ENCODE data around the gene TTI1. TPM values are rescaled to one million over a fixed set of nuclear protein-coding genes. Genes with fewer than 3 reads are reported as not detected.

TTI1 gene
- total and polyA plus RNA-seq, 5 experiments from 2014 or later = 10.0 to 27.1 (median 15.3) TPM

- no peaks in the 10 kb centered on the region for H3K9me3 Mint-ChIP-seq
- peaks cover 8 to 31% (median 21%) of the 10 kb centered on the region in 4 donors for H3K4me1 Mint-ChIP-seq
- H3K27me3 Mint-ChIP-seq = no peaks in the 10 kb centered on the region
- peak overlapping the region; percentile 37 to 89 (median 80) for H3K27ac Mint-ChIP-seq
- DNase-seq = peak in 6 of 10 donors; percentile 11 to 34 (median 22)
- ATAC-seq = peak in 1 of 2 donors; percentile 87
- POLR2A ChIA-PET = no interaction called here
- peaks cover 6 to 66% (median 28%) of the 10 kb centered on the region in 3 donors for H3K36me3 Mint-ChIP-seq
- H3K4me3 Mint-ChIP-seq = peak overlapping the region in 2 of 10 donors; percentile 42 to 67
These were observed 42.6 kb downstream of the TTI1 start for GRCh38 chr20:37990571-37991151.

DNA sequence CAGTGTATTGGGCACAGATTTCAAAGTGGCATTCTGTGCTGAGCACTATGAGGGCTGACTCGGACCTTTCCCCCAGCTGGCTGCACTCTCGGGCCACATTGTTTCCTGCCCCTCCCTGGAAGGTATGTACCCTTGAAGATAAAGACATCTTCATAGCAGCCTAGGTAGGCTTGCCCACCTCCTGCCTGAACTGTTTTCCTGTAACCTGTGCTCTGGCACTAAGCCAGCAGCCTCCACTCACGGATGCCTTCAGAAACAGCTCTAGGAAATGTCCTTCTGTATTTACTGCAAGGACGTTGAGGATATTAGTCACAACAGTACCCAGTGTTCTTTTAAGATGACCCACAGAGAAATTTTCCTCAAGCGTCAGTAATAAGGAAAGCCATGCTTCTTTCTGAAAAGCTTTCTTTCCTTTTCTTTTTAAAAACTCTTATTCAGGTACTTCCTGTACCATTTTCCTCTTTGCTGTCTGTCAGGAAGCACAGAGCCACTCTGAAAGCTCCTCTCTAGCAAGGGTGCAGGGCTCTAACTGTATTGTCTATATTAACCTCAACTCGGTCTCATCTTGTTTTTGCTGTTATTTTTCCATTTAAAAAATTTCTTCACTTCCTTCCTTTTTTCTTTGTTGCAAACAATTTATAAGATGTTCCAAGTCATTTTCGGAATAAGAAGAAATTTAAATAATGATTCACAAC is 43.5 kb downstream of the TTI1 start:
- DNase-seq (no peak), ATAC-seq (no peak)
- H3K27me3 Mint-ChIP-seq = no peaks in the 10 kb centered on the region
- POLR2A ChIA-PET = no interaction called here
- peaks cover 2 to 67% (median 24%) of the 10 kb centered on the region in 3 donors for H3K36me3 Mint-ChIP-seq
- peak overlapping the region in 4 of 10 donors; percentile 30 to 56 (median 40) for H3K4me3 Mint-ChIP-seq
- peak overlapping the region in 9 of 10 donors; percentile 18 to 85 (median 71) for H3K27ac Mint-ChIP-seq
- H3K9me3 Mint-ChIP-seq = no peaks in the 10 kb centered on the region
- peaks cover 9 to 31% (median 21%) of the 10 kb centered on the region in 4 donors for H3K4me1 Mint-ChIP-seq

GRCh38 chr20:37988306-37988954 is 44.8 kb downstream of the TTI1 start:
- Mint-ChIP-seq H3K9me3 (no peaks in the 10 kb centered on the region), H3K27ac (peak overlapping the region in 3 of 10 donors; percentile 20 to 78 (median 48)), H3K36me3 (peaks cover 0 to 71% (median 20%) of the 10 kb centered on the region in 3 donors), H3K27me3 (no peaks in the 10 kb centered on the region), H3K4me3 (no peak overlapping the region), H3K4me1 (peaks cover 9 to 28% (median 21%) of the 10 kb centered on the region in 4 donors)
- no peak for ATAC-seq
- POLR2A ChIA-PET = no interaction called here
- no peak for DNase-seq

DNA sequence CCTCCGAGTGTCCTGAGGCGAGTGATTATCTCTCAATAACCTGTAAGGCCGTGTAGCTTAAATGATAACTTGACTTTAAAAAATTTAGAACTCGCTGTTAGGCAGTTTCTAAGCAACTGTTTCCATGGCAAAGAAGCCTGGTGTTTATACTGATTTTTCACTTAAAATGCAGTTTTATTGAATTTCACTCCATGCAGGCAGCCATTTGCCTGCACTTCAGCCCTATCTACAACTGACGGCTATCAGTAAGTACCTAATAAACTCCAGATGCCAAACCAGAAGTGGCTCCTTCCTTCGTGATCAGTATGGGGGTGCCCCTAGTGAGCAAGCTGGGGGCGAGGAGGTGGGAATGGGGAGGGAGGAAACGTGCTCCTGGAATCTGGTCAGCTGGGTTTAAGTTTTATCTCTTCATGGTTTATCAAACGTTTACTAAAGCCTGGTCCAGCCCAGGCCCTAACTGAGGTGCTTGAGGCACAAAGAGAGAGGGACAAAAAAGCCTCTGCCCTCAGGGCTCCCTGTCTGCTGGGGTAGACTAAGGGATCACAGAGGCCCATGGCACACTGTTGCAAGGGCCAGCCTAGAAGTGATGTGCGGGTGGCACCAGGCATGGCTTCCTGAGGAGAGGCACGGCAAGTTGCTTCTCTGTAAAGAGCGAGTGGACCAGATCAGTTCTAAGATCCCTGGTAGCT is 45.5 kb downstream of the TTI1 start:
- Mint-ChIP-seq H3K9me3 (no peaks in the 10 kb centered on the region), H3K4me1 (peaks cover 9 to 26% (median 21%) of the 10 kb centered on the region in 4 donors), H3K36me3 (peaks cover 0 to 77% (median 25%) of the 10 kb centered on the region in 3 donors), H3K27ac (no peak overlapping the region), H3K4me3 (no peak overlapping the region), H3K27me3 (no peaks in the 10 kb centered on the region)
- ATAC-seq (no peak), DNase-seq (no peak)
- POLR2A ChIA-PET = no interaction called here

DNA sequence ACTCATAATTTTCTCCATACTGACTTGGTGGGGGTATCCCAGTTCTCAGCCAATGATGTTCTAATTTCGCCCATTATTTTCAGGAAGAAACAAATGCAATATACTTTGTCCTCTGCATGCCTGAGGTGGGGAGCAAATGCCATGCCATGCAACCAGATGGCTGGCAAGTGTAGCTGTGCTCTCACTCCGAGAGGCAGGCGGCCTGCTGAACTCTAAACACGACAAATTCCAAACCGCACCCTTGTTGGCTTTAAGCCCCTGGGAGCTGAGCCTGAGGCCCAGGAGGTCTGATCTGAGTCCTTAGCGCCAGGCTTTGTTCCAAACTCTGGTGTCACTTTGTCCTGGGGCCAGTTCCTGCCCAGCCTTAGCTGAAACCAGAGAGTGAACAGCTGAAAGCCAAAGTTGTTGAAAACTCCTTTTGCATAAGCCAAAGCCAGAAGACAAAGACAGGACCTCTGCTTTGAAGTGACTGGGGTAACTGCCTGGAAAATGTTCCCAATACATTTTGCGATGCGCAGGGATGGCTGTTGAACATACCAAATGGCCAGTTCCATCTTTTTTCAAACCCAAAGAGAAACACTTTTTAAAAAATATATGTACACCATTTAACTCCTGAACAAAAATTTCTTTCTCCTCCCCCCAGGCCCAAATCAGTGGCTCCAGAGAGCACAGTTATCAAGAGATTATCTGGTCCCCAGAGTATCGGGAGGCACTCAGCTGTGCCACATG is 46.2 kb downstream of the TTI1 start:
- Mint-ChIP-seq H3K27me3 (no peaks in the 10 kb centered on the region), H3K4me1 (peaks cover 9 to 25% (median 21%) of the 10 kb centered on the region in 4 donors), H3K9me3 (no peaks in the 10 kb centered on the region), H3K36me3 (peaks cover 0 to 84% (median 31%) of the 10 kb centered on the region in 3 donors), H3K4me3 (no peak overlapping the region), H3K27ac (peak overlapping the region in 1 of 10 donors; percentile 13)
- POLR2A ChIA-PET = no interaction called here
- no peak for ATAC-seq
- no peak for DNase-seq

DNA sequence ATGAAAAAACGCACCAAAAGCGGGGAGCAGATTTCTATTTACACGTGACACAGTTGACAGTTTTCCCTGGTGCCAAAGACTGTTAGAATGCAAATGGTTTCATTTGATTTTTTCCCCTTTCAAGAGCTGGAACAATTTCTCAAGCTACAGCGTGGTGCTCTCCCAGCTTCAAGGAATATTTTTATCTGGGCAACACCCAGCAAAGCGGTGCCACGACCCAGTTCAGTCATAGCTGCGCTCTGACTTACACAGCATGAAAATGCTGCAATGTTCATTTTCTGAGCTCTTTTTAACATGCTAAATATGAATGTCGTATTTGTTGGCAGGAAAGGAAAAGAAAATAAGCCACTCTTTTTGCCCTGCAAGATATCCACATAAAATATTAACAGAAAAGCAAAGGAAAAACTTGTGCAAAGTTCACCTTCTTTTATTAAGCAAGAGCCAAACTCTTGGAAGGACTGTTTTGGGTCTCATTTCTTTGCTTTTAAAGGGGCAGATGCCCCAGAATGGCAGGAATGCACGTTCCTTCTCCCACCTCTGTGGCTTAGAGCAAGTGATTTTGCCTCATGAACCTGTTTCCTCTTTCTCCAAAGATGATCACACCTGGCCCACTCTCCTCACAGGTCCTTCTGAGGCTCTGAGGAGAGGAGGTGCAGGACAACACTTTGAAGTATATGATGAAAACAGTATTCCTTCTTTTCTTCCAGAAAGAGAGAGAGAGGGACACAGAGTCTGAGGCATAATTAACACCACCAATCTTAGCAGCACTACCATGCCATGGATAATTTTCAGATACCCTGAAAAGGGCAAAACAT is 47.0 kb downstream of the TTI1 start:
- Mint-ChIP-seq H3K4me3 (no peak overlapping the region), H3K27me3 (no peaks in the 10 kb centered on the region), H3K27ac (no peak overlapping the region), H3K9me3 (no peaks in the 10 kb centered on the region), H3K36me3 (peaks cover 0 to 85% (median 34%) of the 10 kb centered on the region in 3 donors), H3K4me1 (peaks cover 9 to 19% (median 18%) of the 10 kb centered on the region in 4 donors)
- ATAC-seq (no peak), DNase-seq (no peak)
- POLR2A ChIA-PET = no interaction called here

DNA sequence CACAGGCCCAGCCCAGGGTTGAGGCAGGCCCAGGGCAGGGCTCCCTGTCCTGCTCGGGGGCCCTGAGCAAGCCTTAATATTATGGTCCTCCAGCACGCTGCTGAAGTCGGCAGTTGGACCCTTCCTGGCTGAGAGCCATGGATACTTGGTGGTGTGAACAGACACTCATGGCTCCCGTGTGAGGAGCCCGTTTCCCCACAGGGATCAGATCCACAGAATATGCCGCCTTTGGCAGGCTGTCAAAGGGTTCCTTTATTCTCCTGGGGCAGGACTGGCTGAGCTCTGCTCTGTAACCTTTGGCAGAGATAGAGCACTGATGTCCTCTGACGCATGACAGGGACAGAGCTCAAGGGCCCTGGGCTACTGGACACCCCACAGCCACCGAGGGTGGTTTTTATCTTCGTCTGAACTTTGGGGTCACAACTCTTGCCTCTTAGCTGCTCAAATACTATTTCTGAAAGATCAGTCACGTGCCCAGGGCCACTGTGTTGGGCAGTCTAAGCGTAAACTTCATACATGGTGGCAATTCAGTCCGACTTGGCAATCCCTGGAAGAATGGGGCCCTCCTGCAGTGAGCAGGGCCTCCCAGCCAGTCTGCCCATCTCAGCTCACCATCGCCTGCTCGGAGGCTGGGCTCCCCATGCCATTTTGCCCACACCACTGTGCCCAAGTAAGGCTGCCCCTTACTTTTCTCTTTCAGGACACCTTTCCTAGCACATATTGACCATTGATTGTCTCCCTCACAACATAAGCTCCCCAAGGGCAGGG is 49.1 kb downstream of the TTI1 start:
- ATAC-seq (no peak), DNase-seq (no peak)
- peaks cover 0 to 75% (median 31%) of the 10 kb centered on the region in 3 donors for H3K36me3 Mint-ChIP-seq
- H3K9me3 Mint-ChIP-seq = no peaks in the 10 kb centered on the region
- H3K4me1 Mint-ChIP-seq = peaks cover 0 to 3% (median 1%) of the 10 kb centered on the region in 4 donors
- peak overlapping the region in 1 of 10 donors; percentile 59 for H3K27ac Mint-ChIP-seq
- no peaks in the 10 kb centered on the region for H3K27me3 Mint-ChIP-seq
- POLR2A ChIA-PET = no interaction called here
- no peak overlapping the region for H3K4me3 Mint-ChIP-seq

DNA sequence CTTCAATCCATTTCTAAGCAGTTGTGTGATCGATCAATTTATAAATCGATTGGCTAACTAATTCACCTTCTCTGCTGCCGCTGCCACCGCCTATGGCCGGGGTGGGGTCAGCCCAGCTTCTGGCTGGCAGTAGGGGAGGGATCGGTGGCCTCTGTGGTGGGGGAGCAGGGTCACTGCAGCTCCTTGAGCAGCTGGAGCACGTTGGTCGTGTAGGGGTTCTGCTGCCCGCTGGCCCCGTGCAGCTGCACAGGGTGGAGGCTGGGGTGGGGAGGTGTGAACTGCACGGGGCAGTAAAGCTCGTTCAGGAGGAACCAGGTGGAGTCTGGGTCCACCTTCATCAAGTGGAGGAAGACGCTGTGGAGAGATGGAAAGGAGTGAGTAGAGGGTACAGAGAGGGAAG is 50.0 kb downstream of the TTI1 start:
- Mint-ChIP-seq H3K27me3 (no peaks in the 10 kb centered on the region), H3K9me3 (no peaks in the 10 kb centered on the region), H3K27ac (no peak overlapping the region), H3K4me1 (peaks cover 0 to 3% (median 1%) of the 10 kb centered on the region in 4 donors), H3K36me3 (peaks cover 0 to 66% (median 26%) of the 10 kb centered on the region in 3 donors), H3K4me3 (no peak overlapping the region)
- DNase-seq = no peak
- no peak for ATAC-seq
- POLR2A ChIA-PET = no interaction called here

DNA sequence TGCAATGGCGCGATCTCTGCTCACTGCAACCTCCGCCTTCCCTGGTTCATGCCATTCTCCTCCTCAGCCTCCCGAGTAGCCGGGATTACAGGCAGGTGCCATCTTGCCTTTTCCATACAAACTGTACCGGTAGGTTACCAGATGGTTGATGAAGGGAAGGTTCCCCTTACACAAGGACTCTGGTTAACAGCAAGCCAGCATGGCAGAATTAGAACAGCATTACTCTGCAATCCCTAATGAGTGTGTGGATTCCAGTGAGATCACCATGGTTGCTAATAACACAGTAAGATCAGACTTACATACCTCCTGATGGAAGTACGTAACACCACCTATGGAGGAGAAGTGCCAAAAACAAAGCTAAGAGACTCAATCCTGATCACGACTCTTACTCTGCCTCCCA is 51.7 kb downstream of the TTI1 start:
- no peaks in the 10 kb centered on the region for H3K27me3 Mint-ChIP-seq
- H3K4me1 Mint-ChIP-seq = peaks cover 9 to 16% (median 15%) of the 10 kb centered on the region in 4 donors
- peak overlapping the region in 2 of 10 donors; percentile 67 to 71 for H3K27ac Mint-ChIP-seq
- no peak for DNase-seq
- no peak for ATAC-seq
- H3K9me3 Mint-ChIP-seq = no peaks in the 10 kb centered on the region
- POLR2A ChIA-PET = no interaction called here
- no peak overlapping the region for H3K4me3 Mint-ChIP-seq
- peaks cover 0 to 56% (median 26%) of the 10 kb centered on the region in 3 donors for H3K36me3 Mint-ChIP-seq

- no peak overlapping the region for H3K27ac Mint-ChIP-seq
- peaks cover 9 to 21% (median 18%) of the 10 kb centered on the region in 4 donors for H3K4me1 Mint-ChIP-seq
- H3K4me3 Mint-ChIP-seq = no peak overlapping the region
- H3K27me3 Mint-ChIP-seq = no peaks in the 10 kb centered on the region
- ATAC-seq (no peak), DNase-seq (no peak)
- POLR2A ChIA-PET = no interaction called here
- peaks cover 0 to 50% (median 23%) of the 10 kb centered on the region in 3 donors for H3K36me3 Mint-ChIP-seq
- no peaks in the 10 kb centered on the region for H3K9me3 Mint-ChIP-seq
These were observed 52.4 kb downstream of the TTI1 start for GRCh38 chr20:37980876-37981275.

DNA sequence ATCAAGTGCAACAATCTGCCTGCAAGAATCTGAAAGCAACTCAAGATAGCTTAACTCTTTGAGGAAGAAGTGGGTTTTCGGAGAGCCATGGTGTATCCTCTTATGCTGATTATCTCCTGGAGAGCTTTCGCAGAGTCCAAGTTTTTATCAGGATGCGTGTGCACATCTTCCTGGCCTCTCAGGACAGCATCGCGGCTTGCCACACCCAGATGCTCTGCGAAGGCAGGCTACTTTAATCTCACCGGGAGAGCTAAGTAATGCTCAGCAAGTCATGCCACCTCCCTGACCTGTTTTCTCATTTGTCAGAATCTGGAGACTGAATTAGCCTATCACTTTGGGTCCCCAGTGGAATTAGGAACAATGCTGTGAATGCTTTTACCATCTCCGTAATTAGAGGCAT is 52.9 kb downstream of the TTI1 start:
- Mint-ChIP-seq H3K36me3 (peaks cover 0 to 45% (median 23%) of the 10 kb centered on the region in 3 donors), H3K4me3 (no peak overlapping the region), H3K4me1 (peaks cover 9 to 21% (median 18%) of the 10 kb centered on the region in 4 donors), H3K9me3 (no peaks in the 10 kb centered on the region), H3K27me3 (no peaks in the 10 kb centered on the region), H3K27ac (no peak overlapping the region)
- POLR2A ChIA-PET = no interaction called here
- ATAC-seq = no peak
- DNase-seq = no peak

Data from naive thymus-derived CD8-positive, alpha-beta T cell (primary cell).